SK-N-MC (cell line): ENCODE results near the gene MYO7A.

Experiments used
- EZH2 ChIP-seq: fragments of 200-600 bp; sonication (generic); IDR thresholded peaks from one replicate; pipeline ENCODE4 v1.6.1; 2017; ENCODE audit warnings: antibody characterized with exemption
- FOXP2 ChIP-seq: optimal IDR thresholded peaks from 2 replicates; pipeline ENCODE3; 2011; ENCODE audit warnings: mild to moderate bottlenecking, moderate library complexity; ENCODE audit not compliant: insufficient read depth; ENCODE audit errors: extremely low read length, control extremely low read depth
- POLR2AphosphoS5 ChIP-seq: IDR thresholded peaks from 2 replicates; pipeline ENCODE4 v1.6.1; 2012; ENCODE audit warnings: mild to moderate bottlenecking, low read depth, low read length, borderline replicate concordance

DNA sequence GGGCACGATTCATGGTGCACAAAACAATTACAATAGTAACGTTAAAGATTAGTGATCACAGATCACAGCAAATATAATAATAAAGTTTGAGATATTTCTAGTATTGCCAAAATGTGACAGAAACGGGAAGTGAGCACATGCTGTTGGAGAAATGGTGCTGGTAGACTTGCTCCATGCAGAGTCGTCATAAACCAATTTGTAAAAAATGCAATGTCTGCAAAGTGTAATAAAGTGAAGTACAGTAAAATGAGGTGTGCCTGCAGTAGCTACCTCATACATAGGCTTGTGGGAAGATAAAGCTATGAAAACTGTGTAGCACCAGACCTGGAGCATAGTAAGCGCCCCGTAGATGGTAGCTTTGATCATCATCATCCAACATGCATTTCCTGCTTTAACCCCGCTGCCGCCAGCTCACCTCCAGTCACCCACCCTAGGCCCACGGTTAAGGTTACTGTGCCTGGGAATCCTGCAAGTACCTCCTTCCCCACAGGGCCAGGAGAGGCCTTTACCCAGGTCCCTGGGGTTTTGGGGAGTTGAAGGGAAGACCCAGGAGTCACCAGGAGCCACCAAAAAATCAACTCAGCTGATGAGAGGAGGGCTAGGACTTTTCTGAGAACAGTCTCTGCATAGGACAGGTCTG, 59.2 kb downstream of the MYO7A start:
- no peak for TF ChIP-seq EZH2
- TF ChIP-seq POLR2AphosphoS5 = no peak
- no peak for TF ChIP-seq FOXP2
